GM21737 (cell line): ENCODE results near the gene CFAP206.
"Not testable (repeated sequence)": the region's sequence is repeated elsewhere in the genome, so short reads cannot be mapped to it uniquely, and the experiment has no call there.

Experiments
- ATAC-seq: cut with Tn5 transposase; IDR thresholded peaks from one replicate; pipeline ENCODE4 v1.9.1; 2021; ENCODE audit warnings: mild to moderate bottlenecking, moderate library complexity; ENCODE audit not compliant: unreplicated experiment

CFAP206 gene

DNA sequence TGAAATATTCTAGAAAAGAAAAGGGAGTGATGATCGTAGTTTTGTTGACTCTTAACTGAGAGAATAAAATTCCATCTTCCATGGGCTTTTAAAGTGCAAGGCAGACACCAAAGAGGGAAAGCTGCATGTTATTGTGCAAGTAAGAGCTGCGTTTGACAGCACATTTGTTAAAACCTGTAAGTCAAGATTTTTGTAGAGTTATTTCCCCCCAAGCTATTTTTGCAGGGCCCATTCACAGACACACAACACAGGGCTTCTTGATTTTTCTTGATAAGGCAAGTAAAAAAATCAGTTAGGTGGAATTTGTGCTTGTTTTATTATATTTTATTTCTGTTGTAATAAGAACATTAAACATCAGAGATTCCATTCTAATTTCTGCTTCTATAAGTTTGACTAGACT, 13.8 kb downstream of the CFAP206 start:
- ATAC-seq = no peak

DNA sequence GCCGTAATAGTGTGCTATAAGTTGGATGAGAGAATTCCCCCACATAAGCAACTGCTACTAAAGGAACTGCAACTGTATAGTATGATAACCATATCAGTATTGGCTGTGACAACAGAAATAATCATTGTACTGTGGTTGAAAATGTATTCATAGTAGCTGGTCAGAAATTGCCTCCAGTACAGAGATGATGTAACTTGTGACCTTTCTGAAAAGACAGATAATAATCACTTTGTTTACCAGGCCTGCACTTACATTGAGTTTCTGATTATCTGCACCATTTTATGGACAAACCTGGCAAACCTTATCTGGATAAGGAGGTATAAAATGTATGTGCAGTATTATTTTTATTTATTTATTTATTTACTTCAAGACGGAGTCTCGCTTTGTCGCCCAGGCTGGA, 19.0 kb downstream of the CFAP206 start:
- ATAC-seq = no peak

DNA sequence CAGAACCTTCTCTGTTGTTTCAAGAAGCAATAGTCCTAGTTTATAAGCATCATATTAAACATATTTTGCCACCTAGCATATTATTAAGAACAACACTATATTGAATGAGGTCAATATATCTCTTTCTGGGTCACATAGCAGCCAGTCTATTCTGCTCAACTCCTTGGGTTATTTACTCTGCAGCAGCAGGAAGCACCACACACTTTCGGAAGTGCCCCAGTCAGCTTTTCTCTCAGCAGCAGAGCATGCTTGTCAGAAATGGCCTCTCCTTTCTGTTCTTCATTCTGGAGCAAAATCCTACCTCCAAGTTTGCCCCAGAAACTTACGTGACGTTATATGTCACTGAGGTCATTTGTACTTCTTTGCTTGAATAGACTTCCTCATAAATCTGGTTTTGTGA, 22.7 kb downstream of the CFAP206 start:
- ATAC-seq = no peak

DNA sequence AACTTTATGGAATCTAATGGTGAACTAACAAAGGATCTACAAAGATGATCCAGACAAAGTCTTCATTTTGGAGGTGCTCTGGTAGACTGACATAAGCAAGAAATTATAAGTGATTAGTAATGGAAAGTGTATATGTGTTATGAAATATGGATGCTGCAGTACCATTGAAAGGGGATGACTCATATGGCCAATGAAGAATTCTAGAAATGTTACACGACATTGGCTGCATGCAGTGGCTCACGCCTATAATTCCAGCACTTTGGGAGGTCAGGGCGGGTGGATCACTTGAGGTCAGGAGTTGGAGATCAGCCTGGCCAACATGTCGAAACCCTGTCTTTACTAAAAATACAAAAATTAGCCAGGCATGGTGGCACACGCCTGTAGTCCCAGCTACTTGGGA, 23.5 kb downstream of the CFAP206 start:
- no peak for ATAC-seq

DNA sequence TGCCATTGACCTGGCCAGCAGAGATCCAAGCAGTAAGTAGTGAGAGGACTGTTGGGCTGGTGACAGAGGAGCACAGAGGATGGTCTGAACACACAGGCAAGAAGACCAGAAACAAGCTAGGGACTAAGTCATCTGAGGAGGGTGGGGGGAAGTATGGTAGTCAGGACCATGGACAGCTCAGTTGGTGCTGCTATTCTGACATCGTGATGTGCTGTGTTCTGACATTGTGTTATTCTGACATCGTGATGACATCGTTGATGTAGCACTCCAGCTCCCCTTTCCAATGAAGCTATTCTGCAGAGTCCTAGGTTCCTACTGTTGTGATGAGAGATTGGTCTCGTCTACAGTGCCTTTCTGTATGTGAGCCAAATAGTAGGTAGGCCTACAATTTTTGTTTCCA, 28.7 kb downstream of the CFAP206 start:
- ATAC-seq = no peak

DNA sequence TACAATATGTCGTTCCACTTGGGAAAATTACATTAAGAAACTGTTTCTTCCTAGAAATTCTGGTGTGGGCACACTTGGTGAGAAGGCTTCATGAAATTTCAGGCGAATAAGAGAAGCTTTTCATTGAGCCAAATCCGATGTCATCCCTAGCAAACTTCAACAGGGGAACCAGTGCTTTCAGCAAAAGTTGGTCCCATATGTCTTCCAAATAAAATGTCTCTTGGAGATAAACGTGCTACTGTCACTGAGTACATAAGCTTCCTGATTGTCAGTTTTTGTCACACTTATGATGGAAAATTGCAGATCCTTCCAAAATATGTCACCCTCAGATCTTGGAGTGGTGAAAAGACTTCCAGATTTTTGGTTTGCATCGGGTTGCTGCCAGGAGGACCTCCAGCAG, 33.9 kb downstream of the CFAP206 start:
- ATAC-seq = no peak

DNA sequence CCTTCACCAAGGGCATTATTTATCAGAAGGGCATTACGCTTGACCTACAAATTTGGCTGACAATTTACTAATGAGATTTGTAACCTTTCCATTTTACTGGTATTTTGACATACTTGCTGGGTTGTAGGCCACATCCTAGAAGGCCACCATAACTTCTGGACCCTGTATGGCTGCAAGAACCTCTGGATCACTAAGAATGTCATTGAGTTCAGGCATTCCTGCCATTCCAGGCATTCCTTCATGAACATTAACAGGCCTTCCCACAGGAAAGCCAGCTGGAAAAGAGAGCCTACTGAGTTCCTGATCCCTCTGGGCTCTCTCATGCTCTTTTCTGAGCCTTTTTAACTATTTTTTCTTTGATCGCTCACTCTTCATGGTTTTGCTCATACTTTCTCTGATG, 36.6 kb downstream of the CFAP206 start:
- no peak for ATAC-seq

DNA sequence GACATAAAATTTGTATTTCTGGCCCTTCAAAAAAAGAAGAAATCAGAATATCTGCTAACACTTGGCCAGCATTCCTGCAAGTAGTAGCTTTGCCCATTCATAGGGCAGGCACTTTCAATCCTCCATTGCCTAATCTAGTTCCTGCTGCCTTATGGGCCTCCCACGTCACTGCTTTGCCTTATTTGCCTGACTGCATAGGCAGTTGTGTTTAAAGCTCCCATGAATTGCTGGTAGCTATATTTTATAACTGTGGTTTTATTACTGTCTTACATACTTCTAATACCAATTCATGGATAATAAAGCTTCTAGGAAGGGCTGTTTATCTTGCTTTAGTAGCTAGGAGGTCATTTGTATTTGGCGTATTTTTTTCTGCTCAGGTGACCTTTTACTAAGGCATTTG, 57.3 kb downstream of the CFAP206 start:
- no peak for ATAC-seq

DNA sequence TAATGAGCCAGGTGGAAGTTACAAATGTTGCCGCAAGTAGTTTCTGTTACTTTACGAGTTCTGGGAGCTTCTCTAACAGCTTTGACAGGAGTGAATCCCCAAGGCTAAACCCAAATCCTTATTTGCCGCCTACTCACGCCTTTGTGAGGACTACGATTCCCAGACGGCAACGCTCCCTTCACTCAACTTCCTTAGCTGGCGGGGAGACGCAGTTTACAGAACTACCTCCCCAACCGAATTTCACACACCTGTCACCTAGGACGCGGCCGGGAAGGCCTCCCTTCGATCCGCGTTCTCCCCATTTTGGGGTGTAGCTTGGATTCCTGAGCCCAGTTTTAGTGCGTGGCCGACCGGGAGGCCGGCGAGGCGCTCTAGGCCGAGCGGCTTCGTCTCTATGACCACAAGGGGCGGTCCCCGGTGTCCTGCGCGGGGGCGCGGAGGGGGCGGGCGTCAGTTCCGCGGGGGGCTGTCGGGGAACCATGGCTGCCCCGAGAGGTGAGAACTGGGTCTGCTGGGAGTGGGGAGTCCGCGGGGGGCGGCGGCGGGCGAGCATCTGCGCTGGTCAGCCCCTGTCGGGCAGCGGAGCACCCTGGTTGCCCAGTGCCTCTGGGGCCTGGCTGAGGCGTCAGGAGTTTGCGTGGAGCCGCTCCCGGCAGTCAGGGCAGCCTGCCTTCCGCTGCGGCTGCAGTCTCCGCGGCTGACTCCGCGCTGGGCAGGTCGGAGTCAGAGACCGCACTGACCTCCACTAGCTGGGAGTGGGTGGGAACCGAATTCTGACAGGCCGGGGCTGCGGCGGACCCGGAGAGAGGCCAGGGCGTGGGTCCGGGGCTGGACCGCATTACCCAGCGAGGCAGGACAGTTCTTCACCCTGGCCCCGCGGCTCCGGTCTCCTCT, 65.0 kb downstream of the CFAP206 start, which contains the start of gene SLC35A1:
TSS of gene SLC35A1 (plus strand) at position 450 of the 894 bp plus-strand sequence. CDS start at position 480, 30 bp downstream.
- ATAC-seq = peak; percentile 95

DNA sequence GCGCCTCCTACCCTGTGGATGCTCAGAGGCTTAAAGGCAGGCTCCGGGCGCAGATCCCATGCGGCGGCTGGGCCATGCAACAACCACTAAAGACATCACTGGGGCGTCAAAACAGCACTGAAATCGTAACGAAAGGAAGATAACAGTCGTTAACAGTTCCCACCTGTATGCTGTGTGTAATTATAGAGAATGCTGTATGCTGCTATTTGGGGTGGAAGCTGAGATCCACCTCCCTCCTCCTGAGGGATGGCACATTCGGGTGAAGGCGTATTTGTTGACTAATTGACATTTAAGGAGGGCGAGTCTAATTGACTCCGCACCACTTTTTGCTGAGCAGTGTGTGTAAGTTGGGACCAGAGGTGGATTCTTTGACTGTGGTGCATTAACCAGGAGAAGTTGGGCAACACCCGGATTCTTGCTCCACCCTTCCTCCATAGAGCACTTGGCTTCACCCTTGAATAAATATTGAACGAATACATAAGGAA, 65.7 kb downstream of the CFAP206 start:
- peak; percentile 63 for ATAC-seq

DNA sequence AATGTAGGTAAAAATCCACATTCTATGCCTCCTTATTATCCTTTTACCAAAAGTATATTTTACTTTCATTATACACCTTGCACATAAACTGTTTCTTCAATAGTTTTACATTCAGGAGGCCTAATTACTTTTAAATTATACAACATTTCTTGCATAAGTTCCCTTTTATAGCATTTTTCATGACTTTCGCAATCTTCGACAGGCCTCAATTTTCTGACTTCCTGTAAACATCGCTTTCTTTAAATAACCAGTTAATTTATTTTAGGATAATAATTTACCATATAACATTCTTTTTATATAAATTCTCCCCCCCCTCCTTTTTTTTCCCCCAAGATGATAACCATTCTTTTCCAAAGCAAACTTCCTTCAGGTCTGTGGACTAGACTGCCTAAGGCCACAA, 74.2 kb downstream of the CFAP206 start:
- no peak for ATAC-seq

DNA sequence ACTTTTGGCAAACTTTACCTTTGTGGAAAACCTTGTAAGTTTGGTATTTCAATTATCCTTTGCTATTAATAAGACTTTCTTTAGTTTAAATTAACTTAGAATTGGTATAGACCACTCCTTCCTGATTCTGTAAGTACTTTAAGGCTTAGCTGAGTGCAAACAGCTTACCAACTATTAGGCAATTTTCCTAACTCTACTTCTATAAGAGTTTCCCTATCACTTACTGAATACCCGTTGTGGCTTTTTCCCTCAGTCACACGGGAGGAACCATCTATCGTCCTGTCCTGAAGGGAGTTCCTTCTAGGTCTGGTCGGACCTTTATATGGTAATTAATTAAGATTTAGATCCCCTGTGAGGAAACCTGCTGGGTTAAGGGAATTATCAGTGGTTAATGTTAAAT, 74.6 kb downstream of the CFAP206 start:
- no peak for ATAC-seq

DNA sequence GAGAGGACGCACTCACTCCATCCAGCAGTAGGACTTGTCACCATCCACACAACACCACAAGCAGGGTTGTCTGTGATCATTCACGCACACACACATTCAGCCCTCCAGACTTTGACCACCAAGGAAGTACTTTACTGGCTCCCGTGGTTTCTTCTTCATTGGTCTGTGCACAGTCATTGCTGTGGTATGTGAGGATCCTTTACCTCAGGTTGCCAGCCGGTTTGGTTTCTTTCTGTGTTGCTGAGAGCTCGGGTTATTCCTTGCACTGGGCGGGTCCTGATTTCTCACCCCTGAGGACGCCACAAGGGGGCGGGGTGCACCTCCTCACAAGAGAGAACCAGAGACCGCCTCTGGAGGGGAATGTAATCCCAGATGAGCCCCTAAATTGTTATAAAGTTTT, 76.2 kb downstream of the CFAP206 start:
- ATAC-seq = no peak

DNA sequence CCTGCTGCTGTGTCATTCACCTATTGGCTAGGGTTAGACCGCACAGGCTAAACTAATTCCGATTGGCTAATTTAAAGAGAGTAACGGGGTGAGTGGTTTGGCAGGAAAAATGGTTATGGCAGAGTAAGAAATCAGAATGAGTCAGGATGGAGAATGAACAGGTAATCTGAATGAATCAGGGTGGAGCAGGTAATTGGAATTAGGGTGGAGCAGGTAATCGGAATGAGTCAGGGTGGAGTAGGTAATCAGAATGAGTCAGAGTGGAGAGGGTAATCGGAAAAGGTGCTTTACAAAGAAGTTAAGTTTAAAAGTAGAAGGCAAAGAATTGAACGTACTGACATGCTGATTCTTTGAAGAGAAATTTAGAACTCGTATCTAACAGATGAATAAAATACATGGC, 76.7 kb downstream of the CFAP206 start:
- ATAC-seq = no peak

DNA sequence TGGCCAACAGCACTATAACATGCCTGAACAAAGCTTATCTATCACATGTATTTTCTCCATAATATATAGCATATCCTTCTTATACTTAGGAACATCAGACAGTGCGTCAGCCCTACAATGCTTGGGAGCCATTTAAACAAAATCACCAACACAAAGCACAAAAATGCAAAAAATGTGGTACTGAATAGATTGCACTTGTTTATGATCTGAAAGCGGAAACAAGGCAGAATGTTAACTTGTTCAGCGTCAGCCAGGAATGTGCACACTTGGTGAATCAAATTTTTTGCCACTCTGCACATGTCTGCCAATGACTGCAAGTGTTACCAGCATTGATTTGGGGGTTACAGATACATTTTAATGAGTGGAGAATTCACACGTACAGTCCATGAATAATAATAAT, 79.8 kb downstream of the CFAP206 start:
- no peak for ATAC-seq

DNA sequence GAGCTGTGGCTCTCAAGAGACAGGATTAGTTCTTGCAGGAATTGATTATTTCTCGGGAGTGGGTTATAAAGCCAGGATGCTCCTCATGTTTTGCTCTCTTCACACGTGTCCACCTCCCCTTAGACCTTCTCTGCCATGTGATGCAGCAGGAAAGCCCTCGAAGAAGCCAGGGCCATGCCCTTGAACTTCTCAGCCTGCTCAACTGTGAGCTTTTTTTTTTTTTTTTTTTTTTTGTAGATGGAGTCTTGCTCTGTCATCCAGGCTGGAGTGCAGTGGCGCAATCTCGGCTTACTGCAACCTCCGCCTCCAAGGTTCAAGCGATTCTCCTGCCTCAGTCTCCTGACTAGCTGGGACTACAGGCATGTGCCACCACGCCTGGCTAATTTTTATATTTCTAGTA, 81.6 kb downstream of the CFAP206 start:
- ATAC-seq = not testable (repeated sequence)

DNA sequence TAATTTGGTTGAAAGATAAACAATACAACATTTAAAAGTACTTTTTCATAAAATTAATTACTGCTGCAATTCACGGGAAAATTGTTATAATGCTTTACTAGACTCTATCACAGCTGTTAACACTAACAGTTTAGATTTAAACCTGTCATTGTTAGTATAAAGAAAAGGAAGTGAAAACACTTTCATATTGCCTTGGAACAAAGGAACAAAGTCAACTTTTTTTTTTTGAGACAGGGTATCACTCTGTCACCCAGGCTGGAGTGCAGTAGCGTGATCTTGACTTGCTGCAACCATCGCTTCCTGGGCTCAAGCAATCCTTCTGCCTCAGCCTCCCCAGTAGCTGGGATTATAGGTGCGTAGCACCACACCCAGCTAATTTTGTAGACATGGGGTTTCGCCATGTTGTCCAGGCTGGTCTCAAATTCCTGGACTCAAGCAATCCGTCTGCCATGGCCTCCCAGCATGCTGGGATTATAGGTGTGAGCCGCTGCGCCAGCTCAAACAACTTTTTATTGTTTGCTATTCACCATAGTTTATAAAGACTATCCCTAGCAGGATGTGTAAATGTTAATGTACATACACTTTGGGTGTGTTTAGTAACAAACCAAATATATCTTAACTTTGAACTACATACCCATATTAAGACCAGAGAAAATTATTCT, 87.1 kb downstream of the CFAP206 start:
- ATAC-seq = no peak

DNA sequence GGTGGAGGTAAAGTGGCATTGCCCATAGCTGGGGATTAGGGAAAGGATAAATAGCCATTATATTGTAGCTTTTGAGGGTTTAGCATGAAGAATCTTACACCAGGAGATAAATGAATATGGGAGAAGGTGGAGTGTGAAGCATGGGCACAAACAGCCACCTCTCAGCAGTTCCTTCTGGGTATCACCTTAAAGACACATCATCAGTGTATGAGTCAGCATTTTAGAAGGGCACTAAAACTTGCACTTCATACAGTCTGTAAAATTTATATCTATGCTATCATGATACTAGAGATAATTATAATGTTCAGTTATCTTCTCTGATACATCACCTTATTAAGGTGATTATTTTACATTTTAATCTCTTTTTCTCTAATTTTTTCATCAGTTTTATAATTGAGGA, 90.3 kb downstream of the CFAP206 start:
- no peak for ATAC-seq

DNA sequence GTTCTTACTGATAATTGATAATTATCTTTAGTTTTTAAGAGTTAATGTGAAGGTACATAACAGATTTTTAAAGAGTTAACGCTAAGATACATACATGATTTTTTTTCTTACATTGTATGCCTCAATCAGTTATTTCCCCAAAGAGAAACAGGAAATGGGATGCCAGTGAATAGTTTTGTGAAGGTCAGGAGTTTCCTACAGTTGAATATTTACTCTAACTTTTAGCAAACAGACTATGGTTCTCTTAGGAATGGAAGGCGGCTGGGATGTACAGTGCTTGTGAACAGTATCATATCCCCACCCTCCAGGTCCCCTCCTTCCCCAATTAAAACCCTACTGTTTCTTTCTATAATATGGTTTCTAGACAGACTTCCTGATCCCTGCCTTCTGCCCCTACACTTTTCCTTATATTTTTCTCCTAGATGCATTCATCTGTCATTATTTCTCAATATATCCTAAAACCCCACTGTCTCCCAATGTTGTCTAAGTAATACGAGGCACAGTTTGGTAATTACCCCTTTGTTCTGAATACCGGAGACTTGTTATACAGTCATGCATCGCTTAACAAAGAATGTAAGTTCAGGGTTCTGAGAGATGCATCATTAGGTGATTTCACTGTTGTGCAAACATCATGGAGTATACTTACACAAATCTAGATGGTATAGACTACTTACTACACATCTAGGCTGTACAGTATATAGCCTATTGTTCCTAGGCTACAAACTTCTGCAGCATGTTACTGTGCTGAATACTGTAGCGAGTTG, 94.2 kb downstream of the CFAP206 start:
- ATAC-seq = no peak

DNA sequence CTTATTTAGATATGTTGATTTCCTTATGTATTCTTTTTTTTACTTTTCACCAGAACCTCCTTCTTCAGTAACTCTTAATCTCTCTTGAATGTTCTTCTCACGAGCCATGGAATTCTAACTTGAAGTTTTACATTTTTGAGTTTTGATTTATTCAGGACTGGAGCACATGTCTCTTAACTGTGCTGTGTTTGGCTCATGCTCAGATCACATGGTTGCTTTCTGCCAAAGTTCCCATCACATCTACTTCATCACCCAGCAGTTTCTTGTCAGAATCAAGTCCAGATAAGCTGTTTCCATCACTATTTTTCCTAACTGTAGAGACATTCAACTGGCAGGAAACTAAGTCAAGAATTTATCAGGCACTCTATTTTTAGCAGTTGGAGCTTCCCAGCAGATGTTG, 96.7 kb downstream of the CFAP206 start:
- ATAC-seq = no peak
